ENCODE results near the gene CNOT1. TPM values are rescaled to one million over a fixed set of nuclear protein-coding genes. Genes with fewer than 3 reads are reported as not detected.
"Not testable (repeated sequence)": the region's sequence is repeated elsewhere in the genome, so short reads cannot be mapped to it uniquely, and the experiment has no call there.

The CNOT1 gene
- total RNA-seq, 1 donor from 2014 or later = 64.1 TPM

- Histone ChIP-seq H3K36me3 (peaks cover 17% of the 10 kb centered on the region), H3K9me3 (replicated peaks) (no peaks in the 10 kb centered on the region), H3K4me1 (peaks cover 37% of the 10 kb centered on the region), H3K4me3 (no peak overlapping the region), H3K27me3 (ENCODE audit: low read depth) (no peaks in the 10 kb centered on the region), H3K27ac (replicated peaks) (no peak overlapping the region)
- TF ChIP-seq CTCF (IDR thresholded peaks at IDR 0.05; ENCODE audit: borderline replicate concordance) = no peak
- DNase-seq = no peak
- intact Hi-C loops (cut with micrococcal nuclease) = no loop called here
Measured at GRCh38 chr16:58614212-58614611, 15.4 kb downstream of the CNOT1 start.

- intact Hi-C loops (cut with micrococcal nuclease); H3K4me3 ChIP-seq; DNase-seq; H3K27me3 ChIP-seq (ENCODE audit: low read depth); H3K9me3 ChIP-seq (replicated peaks); H3K36me3 ChIP-seq: not testable (repeated sequence)
- peak overlapping the region; percentile 63 for H3K27ac ChIP-seq (replicated peaks)
- peaks cover 37% of the 10 kb centered on the region for H3K4me1 ChIP-seq
Measured at GRCh38 chr16:58612965-58613364, 16.7 kb downstream of the CNOT1 start.

GRCh38 chr16:58608601-58609136, 21.0 kb downstream of the CNOT1 start:
- intact Hi-C loops (cut with micrococcal nuclease) = no loop called here
- peaks cover 22% of the 10 kb centered on the region for H3K4me1 ChIP-seq
- DNase-seq = no peak
- no peak overlapping the region for H3K27ac ChIP-seq (replicated peaks)
- no peaks in the 10 kb centered on the region for H3K9me3 ChIP-seq (replicated peaks)
- no peaks in the 10 kb centered on the region for H3K27me3 ChIP-seq (ENCODE audit: low read depth)
- TF ChIP-seq CTCF (IDR thresholded peaks at IDR 0.05; ENCODE audit: borderline replicate concordance) = no peak
- peaks cover 8% of the 10 kb centered on the region for H3K36me3 ChIP-seq
- no peak overlapping the region for H3K4me3 ChIP-seq

DNA sequence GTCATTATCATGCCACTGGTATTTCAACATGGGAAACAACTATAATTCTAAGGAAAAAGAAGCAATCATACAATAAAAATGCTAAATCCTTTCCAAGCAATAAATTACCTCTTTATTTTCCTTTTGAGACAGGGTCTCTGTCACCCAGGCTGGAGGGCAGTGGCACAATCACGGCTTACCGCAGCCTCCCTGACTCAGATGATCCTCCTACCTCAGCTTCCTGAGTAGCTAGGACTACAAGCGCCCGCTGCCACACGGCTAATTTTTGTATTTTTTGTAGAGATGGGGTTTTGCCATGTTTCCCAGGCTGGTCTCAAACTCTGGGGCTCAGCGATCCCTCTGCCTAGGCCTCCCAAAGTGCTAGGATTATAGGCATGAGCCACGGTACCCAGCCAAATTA, 24.1 kb downstream of the CNOT1 start:
- DNase-seq = no peak

GRCh38 chr16:58591083-58591482, 38.5 kb downstream of the CNOT1 start:
- intact Hi-C loops (cut with micrococcal nuclease) = no loop called here
- Histone ChIP-seq H3K27ac (replicated peaks) (no peak overlapping the region), H3K4me3 (no peak overlapping the region), H3K36me3 (peaks cover 70% of the 10 kb centered on the region), H3K9me3 (replicated peaks) (no peaks in the 10 kb centered on the region), H3K4me1 (no peaks in the 10 kb centered on the region), H3K27me3 (ENCODE audit: low read depth) (no peaks in the 10 kb centered on the region)
- no peak for TF ChIP-seq CTCF (IDR thresholded peaks at IDR 0.05; ENCODE audit: borderline replicate concordance)
- no peak for DNase-seq

More for the DNA sequence above, 24.1 kb downstream of the CNOT1 start:
- Histone ChIP-seq H3K27me3 (ENCODE audit: low read depth) (no peaks in the 10 kb centered on the region), H3K9me3 (replicated peaks) (no peaks in the 10 kb centered on the region), H3K27ac (replicated peaks) (no peak overlapping the region), H3K4me1 (peaks cover 23% of the 10 kb centered on the region), H3K4me3 (no peak overlapping the region), H3K36me3 (peaks cover 8% of the 10 kb centered on the region)
- intact Hi-C loops (cut with micrococcal nuclease) = no loop called here
- TF ChIP-seq CTCF (IDR thresholded peaks at IDR 0.05; ENCODE audit: borderline replicate concordance) = no peak

- no peak overlapping the region for H3K4me3 ChIP-seq
- H3K27ac ChIP-seq (replicated peaks) = no peak overlapping the region
- no peak for TF ChIP-seq CTCF (IDR thresholded peaks at IDR 0.05; ENCODE audit: borderline replicate concordance)
- no peaks in the 10 kb centered on the region for H3K27me3 ChIP-seq (ENCODE audit: low read depth)
- no peak for DNase-seq
- intact Hi-C loops (cut with micrococcal nuclease) = loop anchor here (10.0 kb wide), 1 partner anchor 55 kb away; no protein-coding TSS in a partner anchor
- no peaks in the 10 kb centered on the region for H3K9me3 ChIP-seq (replicated peaks)
- peaks cover 71% of the 10 kb centered on the region for H3K36me3 ChIP-seq
- peaks cover 10% of the 10 kb centered on the region for H3K4me1 ChIP-seq
Measured at GRCh38 chr16:58589326-58589905, 40.2 kb downstream of the CNOT1 start.
